B cell (primary cell): ENCODE measurements around the gene FCRL5. TPM values are rescaled to one million over a fixed set of nuclear protein-coding genes. Genes with fewer than 3 reads are reported as not detected.
A peak's percentile ranks its signal among the peaks of the same experiment; 100 is the strongest.

ENCODE experiments used
- ATAC-seq: fragments of 200-7000 bp; cut with Tn5 transposase; one replicate; pipeline ENCODE4 v1.10.0; 2021; ENCODE audit warnings: low read depth, mild to moderate bottlenecking, moderate number of reproducible peaks, moderate library complexity
- CTCF ChIA-PET: fragments of 350-600 bp; sonication (Branson Sonifier 250); formaldehyde crosslinking; loops from one replicate; lab custom pipeline; 2021; ENCODE audit warnings: antibody characterized with exemption, inconsistent platforms; lab: Charles Lee
- POLR2A ChIA-PET: fragments of 350-600 bp; sonication (Branson Sonifier 250); formaldehyde crosslinking; loops from one replicate; lab custom pipeline; 2021; ENCODE audit warnings: antibody characterized with exemption; lab: Charles Lee
- DNase-seq: peaks from one replicate; pipeline ENCODE4 v3.0.0; 2013
- H2AFZ ChIP-seq: 2 replicates; pipeline ENCODE4 v1.6.1; 2012; ENCODE audit warnings: mild to moderate bottlenecking, low read depth, low read length; ENCODE audit not compliant: insufficient read depth, poor library complexity, severe bottlenecking
- H3K27ac ChIP-seq, 2 donors: 1 replicate in 1 of 2; 2 replicates in 1 of 2; pipeline ENCODE4 v1.5.1; 2012 to 2013; ENCODE audit warnings: low read length in 2 of 2, mild to moderate bottlenecking in 2 of 2, moderate library complexity in 1 of 2
- H3K27me3 ChIP-seq, 4 experiments: fragments of 200-600 bp in 1 of 4; sonication (generic) in 1 of 4; replicated peaks in 1 of 4; 1 replicate in 2 of 4; 2 replicates in 2 of 4; pipeline versions ENCODE4 v1.6.1 to v1.7.0; 2013 to 2016; ENCODE audit warnings: low read length in 3 of 4, mild to moderate bottlenecking in 2 of 4, mixed read lengths in 1 of 4, moderate library complexity in 1 of 4; ENCODE audit not compliant: insufficient read depth in 4 of 4, control insufficient read depth in 3 of 4; ENCODE audit errors: control extremely low read depth in 1 of 4
- H3K36me3 ChIP-seq, 2 experiments: replicated peaks in 1 of 2; 1 replicate in 1 of 2; 2 replicates in 1 of 2; pipeline versions ENCODE4 v1.6.1 to v1.7.1; 2013; ENCODE audit warnings: low read length in 1 of 2; ENCODE audit not compliant: insufficient read depth in 2 of 2, control insufficient read depth in 1 of 2; ENCODE audit errors: control extremely low read depth in 1 of 2, extremely low read depth in 1 of 2
- H3K4me1 ChIP-seq, 2 donors: fragments of 200-600 bp in 1 of 2; sonication (generic) in 1 of 2; 1 replicate in 1 of 2; 2 replicates in 1 of 2; pipeline versions ENCODE4 v1.5.1 to v1.6.1; 2013 to 2017; ENCODE audit warnings: low read length in 2 of 2; ENCODE audit not compliant: control insufficient read depth in 2 of 2, insufficient read depth in 2 of 2
- H3K4me2 ChIP-seq: replicated peaks from 2 replicates; pipeline ENCODE3; 2012; ENCODE audit warnings: mild to moderate bottlenecking, low read depth, low read length; ENCODE audit not compliant: poor library complexity, severe bottlenecking
- H3K4me3 ChIP-seq, 5 experiments: fragments of 200-600 bp in 1 of 5; sonication (generic) in 1 of 5; 1 replicate in 3 of 5; 2 replicates in 2 of 5; pipeline versions ENCODE4 v1.5.1 to v1.7.0; 2011 to 2016; ENCODE audit warnings: low read length in 4 of 5, mild to moderate bottlenecking in 4 of 5, low read depth in 2 of 5, control low read depth in 1 of 5, moderate library complexity in 1 of 5; ENCODE audit not compliant: insufficient read depth in 1 of 5; ENCODE audit errors: control extremely low read depth in 1 of 5, extremely low read depth in 1 of 5
- H3K79me2 ChIP-seq: fragments of 200-600 bp; sonication (generic); one replicate; pipeline ENCODE4 v1.6.0; 2016; ENCODE audit warnings: low read length; ENCODE audit not compliant: control insufficient read depth, insufficient read depth
- H3K9ac ChIP-seq: fragments of 200-600 bp; sonication (generic); 2 replicates; pipeline ENCODE4 v1.6.1; 2017; ENCODE audit warnings: mild to moderate bottlenecking, low read length, moderate library complexity
- H3K9me3 ChIP-seq, 3 donors: one replicate each; pipeline versions ENCODE4 v1.6.1 to v1.7.1; 2013; ENCODE audit warnings: low read length in 2 of 3; ENCODE audit not compliant: control insufficient read depth in 2 of 3, insufficient read depth in 1 of 3; ENCODE audit errors: control extremely low read depth in 1 of 3
- H4K20me1 ChIP-seq: 2 replicates; pipeline ENCODE4 v1.6.0; 2012; ENCODE audit warnings: mild to moderate bottlenecking, low read length; ENCODE audit not compliant: insufficient read depth, control insufficient read depth, poor library complexity, severe bottlenecking
- H3K27ac Mint-ChIP-seq: one replicate; pipeline ENCODE4 v1.8.0; 2021; ENCODE audit warnings: mixed read lengths
- H3K27me3 Mint-ChIP-seq: one replicate; pipeline ENCODE4 v1.8.0; 2021; ENCODE audit warnings: mixed read lengths
- H3K4me1 Mint-ChIP-seq: one replicate; pipeline ENCODE4 v1.8.0; 2021; ENCODE audit warnings: mixed read lengths
- H3K4me3 Mint-ChIP-seq: one replicate; pipeline ENCODE4 v1.8.0; 2021; ENCODE audit warnings: mixed read lengths
- H3K9me3 Mint-ChIP-seq: one replicate; pipeline ENCODE4 v1.8.0; 2022; ENCODE audit warnings: mixed read lengths; ENCODE audit not compliant: insufficient read depth
- CTCF ChIP-seq: fragments of 200-600 bp; IDR thresholded peaks from one replicate; pipeline ENCODE4 v1.8.0; 2022; ENCODE audit warnings: antibody characterized with exemption, mild to moderate bottlenecking
- EZH2 ChIP-seq: IDR thresholded peaks from 2 replicates; pipeline ENCODE4 v1.6.1; 2012; ENCODE audit warnings: borderline replicate concordance, low read depth, mild to moderate bottlenecking, moderate library complexity, low read length; ENCODE audit not compliant: insufficient read depth, poor library complexity, severe bottlenecking
- whole genome bisulfite sequencing: methylation state at CpG from one replicate; pipeline ENCODE4 v1.1.5; 2013; ENCODE audit warnings: missing lambda C conversion rate; ENCODE audit not compliant: insufficient coverage; 5-methylcytosine and 5-hydroxymethylcytosine counted together
- intact Hi-C: fragments of 100-400 bp; cut with micrococcal nuclease; formaldehyde crosslinking; loops from one replicate; pipeline ENCODE4 v1.10.0; 2022
- polyA plus RNA-seq: library from polyadenylated mRNA; depleted of rRNA; stranded (reverse); fragments of >200 nt; gene quantifications from 2 replicates; pipeline ENCODE4 v1.2.3, GENCODE V29; 2012
- total RNA-seq, 2 donors: library from RNA; stranded (reverse); fragments of 120-200 nt in 1 of 2; gene quantifications; 1 replicate in 1 of 2; 2 replicates in 1 of 2; pipeline versions ENCODE4 v1.2.3 to v1.2.4, GENCODE V29; 2013 to 2022

The FCRL5 gene
- total and polyA plus RNA-seq, 2 donors (not counting 1 experiment from before 2014, with no cell fraction given) = 34.0 to 108 TPM

- Histone ChIP-seq H3K27ac (no peak overlapping the region), H2AFZ (no peak overlapping the region), H3K9ac (no peak overlapping the region), H3K4me2 (peak overlapping the region; percentile 24), H3K79me2 (no peaks in the 10 kb centered on the region), H4K20me1 (no peaks in the 10 kb centered on the region), H3K36me3 (no peaks in the 10 kb centered on the region), H3K4me3 (no peak overlapping the region), H3K27me3 (peaks cover 0 to 2% (median 0%) of the 10 kb centered on the region in 4 experiments), H3K9me3 (no peaks in the 10 kb centered on the region), H3K4me1 (peaks cover 22 to 36% of the 10 kb centered on the region in 2 donors)
- no peaks in the 10 kb centered on the region for H3K27me3 Mint-ChIP-seq
- 4% methylated on average over 4 of the region's 5 CpGs for WGBS
- H3K4me3 Mint-ChIP-seq = peak overlapping the region; percentile 30
- CTCF ChIA-PET = interaction anchor here (0.6 to 3.8 kb wide), 14 partner anchors 9 to 451 kb away, joined by 3 to 39 read pairs (median 6); partner anchors contain the start of gene FCRL5
- peaks cover 31% of the 10 kb centered on the region for H3K4me1 Mint-ChIP-seq
- intact Hi-C loops = loop anchor here (2.0 kb wide), 1 partner anchor 127 kb away; no protein-coding TSS in a partner anchor
- peak; percentile 78 for ATAC-seq
- TF ChIP-seq EZH2 (no peak), CTCF (peak; percentile 95)
- H3K27ac Mint-ChIP-seq = no peak overlapping the region
- no peaks in the 10 kb centered on the region for H3K9me3 Mint-ChIP-seq
- peak; percentile 75 for DNase-seq
- POLR2A ChIA-PET = no interaction called here
Measured at GRCh38 chr1:157496121-157496526, 56.2 kb downstream of the FCRL5 start.

GRCh38 chr1:157495285-157495684, 57.0 kb downstream of the FCRL5 start:
- H3K9ac ChIP-seq = no peak overlapping the region
- ATAC-seq = no peak
- Mint-ChIP-seq H3K4me1 (peaks cover 31% of the 10 kb centered on the region), H3K27me3 (no peaks in the 10 kb centered on the region), H3K27ac (no peak overlapping the region), H3K9me3 (no peaks in the 10 kb centered on the region), H3K4me3 (no peak overlapping the region)
- intact Hi-C loops = no loop called here
- ChIA-PET POLR2A (no interaction called here), CTCF (interaction anchor here (0.6 to 3.8 kb wide), 22 partner anchors 10 to 452 kb away, joined by 3 to 39 read pairs (median 4); partner anchors contain the start of gene FCRL5)
- H3K9me3 ChIP-seq = no peaks in the 10 kb centered on the region
- H3K79me2 ChIP-seq = no peaks in the 10 kb centered on the region
- peaks cover 22 to 42% of the 10 kb centered on the region in 2 donors for H3K4me1 ChIP-seq
- H2AFZ ChIP-seq = no peak overlapping the region
- no peaks in the 10 kb centered on the region for H4K20me1 ChIP-seq
- no peak overlapping the region for H3K4me2 ChIP-seq
- H3K36me3 ChIP-seq = no peaks in the 10 kb centered on the region
- no peak for DNase-seq
- no peak overlapping the region for H3K4me3 ChIP-seq
- WGBS = 79% methylated on average over 2 of the region's 3 CpGs
- H3K27ac ChIP-seq = no peak overlapping the region
- TF ChIP-seq CTCF = no peak
- no peak for TF ChIP-seq EZH2
- H3K27me3 ChIP-seq = peaks cover 0 to 2% (median 0%) of the 10 kb centered on the region in 4 experiments
